ENCODE measurements around the gene COL5A1.

The COL5A1 gene

GRCh38 chr9:134689321-134690181 lies 47.9 kb downstream of the COL5A1 start:
- intact Hi-C loops (cut with DNase I; ENCODE audit: low total_unique reads) = no loop called here
- peaks cover 0 to 21% (median 9%) of the 10 kb centered on the region in 3 donors for H3K36me3 ChIP-seq
- no peaks in the 10 kb centered on the region for H3K9me3 ChIP-seq
- H3K27me3 ChIP-seq = no peaks in the 10 kb centered on the region
- peaks cover 0 to 28% (median 16%) of the 10 kb centered on the region in 4 donors for H3K4me1 ChIP-seq
- H3K27ac ChIP-seq = peak overlapping the region; percentile 40 to 46
- DNase-seq = peak; percentile 82 to 89
- peak; percentile 83 to 89 for TF ChIP-seq CTCF (IDR thresholded peaks at IDR 0.05)
- H3K4me3 ChIP-seq = no peak overlapping the region

GRCh38 chr9:134690301-134690751 lies 48.7 kb downstream of the COL5A1 start:
- Histone ChIP-seq H3K27ac (peak overlapping the region; percentile 40 to 46), H3K27me3 (no peaks in the 10 kb centered on the region), H3K4me3 (no peak overlapping the region), H3K4me1 (peaks cover 0 to 28% (median 16%) of the 10 kb centered on the region in 4 donors), H3K9me3 (no peaks in the 10 kb centered on the region), H3K36me3 (peaks cover 0 to 21% (median 9%) of the 10 kb centered on the region in 3 donors)
- peak in 1 of 2 donors; percentile 64 for DNase-seq
- intact Hi-C loops (cut with DNase I; ENCODE audit: low total_unique reads) = no loop called here
- TF ChIP-seq CTCF (IDR thresholded peaks at IDR 0.05) = no peak

DNA sequence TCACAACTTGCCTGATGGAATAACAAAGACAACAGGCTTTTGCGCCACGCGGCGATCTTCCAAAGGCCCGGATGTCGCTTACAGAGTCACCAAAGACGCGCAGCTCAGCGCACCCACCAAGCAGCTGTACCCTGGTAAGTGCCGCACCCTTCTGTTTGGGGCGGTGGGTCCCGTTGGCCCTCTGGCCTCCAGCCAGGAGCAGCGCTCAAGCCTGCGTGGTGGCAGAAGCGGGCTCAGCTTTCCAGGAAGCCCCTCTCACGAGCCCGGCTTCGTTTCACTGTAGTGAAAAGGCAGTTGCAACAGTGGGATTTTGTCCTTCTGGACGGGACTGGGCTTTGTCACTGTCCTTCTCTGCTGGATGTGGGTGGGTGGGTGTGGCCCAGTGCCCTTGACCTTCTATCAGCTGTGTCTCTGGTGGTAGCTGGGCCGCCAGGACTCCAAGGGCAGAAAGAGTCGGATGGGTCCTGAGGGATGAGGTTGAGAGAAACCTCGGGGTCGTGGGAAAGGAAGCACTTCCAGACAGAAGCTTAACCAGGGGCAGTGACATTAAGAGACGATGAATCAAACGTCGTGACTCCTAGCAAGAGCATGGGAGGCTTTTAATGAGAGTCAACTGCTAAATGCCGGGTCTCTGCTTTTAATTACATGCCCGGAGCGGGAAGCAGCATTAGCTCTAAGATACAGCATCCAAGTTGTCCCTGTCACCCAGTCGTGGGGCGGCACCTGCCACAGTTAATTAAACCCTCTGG lies 49.5 kb downstream of the COL5A1 start:
- DNase-seq = peak in 1 of 2 donors; percentile 61
- Histone ChIP-seq H3K4me3 (no peak overlapping the region), H3K9me3 (no peaks in the 10 kb centered on the region), H3K27me3 (no peaks in the 10 kb centered on the region), H3K36me3 (peaks cover 0 to 21% (median 9%) of the 10 kb centered on the region in 3 donors), H3K27ac (peak overlapping the region in 1 of 2 donors; percentile 40), H3K4me1 (peaks cover 0 to 28% (median 16%) of the 10 kb centered on the region in 4 donors)
- TF ChIP-seq CTCF (IDR thresholded peaks at IDR 0.05) = no peak
- intact Hi-C loops (cut with DNase I; ENCODE audit: low total_unique reads) = no loop called here

DNA sequence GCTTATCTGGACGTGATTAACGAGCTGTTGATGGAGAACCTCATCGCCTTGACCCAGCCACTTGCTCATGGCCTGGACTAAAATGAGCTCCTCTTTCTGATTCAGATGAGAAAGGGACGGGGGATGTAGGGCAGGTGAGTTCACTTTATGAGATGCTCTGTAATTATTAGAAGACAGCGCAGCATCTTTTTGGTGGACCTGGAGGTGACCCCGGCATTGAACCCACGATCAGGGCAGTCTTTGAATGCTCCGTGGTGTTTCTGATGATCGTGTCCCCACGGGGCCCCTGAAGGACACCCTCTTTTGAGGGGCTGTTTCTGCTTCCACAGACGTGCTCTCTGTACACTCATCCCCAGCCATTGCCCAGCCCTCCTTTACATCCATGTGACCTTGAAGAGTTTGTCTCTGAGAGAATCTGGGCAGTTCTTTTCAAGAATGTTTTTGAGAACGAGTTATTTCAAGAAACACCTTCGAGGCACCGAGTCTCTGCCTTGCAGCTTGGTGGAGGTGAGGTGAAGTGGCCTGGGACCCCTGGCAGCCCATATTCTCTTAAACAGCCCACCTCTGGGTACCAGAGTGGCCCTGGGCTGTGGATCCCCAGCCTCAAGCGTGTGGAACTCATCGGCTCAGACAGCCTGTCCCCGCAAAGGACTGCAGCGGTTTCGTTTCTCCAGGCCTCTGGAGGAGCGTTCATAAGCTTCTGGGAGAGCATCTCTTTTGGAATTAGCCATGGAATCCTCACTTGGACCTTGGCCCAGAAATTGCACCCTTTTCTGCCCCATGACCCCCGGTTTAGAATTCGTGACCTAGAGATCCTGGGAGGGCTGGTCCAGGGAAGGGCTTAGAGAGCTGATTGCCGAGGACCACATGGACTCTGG lies 50.3 kb downstream of the COL5A1 start:
- Histone ChIP-seq H3K36me3 (peaks cover 0 to 21% (median 9%) of the 10 kb centered on the region in 3 donors), H3K9me3 (no peaks in the 10 kb centered on the region), H3K27ac (no peak overlapping the region), H3K4me1 (peaks cover 0 to 28% (median 16%) of the 10 kb centered on the region in 4 donors), H3K27me3 (no peaks in the 10 kb centered on the region), H3K4me3 (no peak overlapping the region)
- intact Hi-C loops (cut with DNase I; ENCODE audit: low total_unique reads) = no loop called here
- DNase-seq = peak in 1 of 2 donors; percentile 56
- TF ChIP-seq CTCF (IDR thresholded peaks at IDR 0.05) = no peak

DNA sequence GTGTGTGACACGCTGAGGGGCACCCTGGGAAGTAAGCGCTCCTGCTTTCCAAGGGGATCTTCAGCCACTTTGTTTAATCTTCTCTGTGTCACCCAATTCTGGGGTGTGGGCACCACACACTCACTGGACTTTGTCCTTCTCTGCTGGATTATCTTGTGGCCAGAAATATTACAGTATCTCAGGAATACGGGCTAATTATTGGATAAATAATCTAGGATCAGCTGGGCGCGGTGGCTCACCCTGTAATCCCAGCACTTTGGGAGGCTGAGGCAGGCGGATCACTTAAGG lies 50.9 kb downstream of the COL5A1 start:
- no peak for TF ChIP-seq CTCF (IDR thresholded peaks at IDR 0.05)
- Histone ChIP-seq H3K9me3 (no peaks in the 10 kb centered on the region), H3K4me3 (no peak overlapping the region), H3K27ac (no peak overlapping the region), H3K27me3 (no peaks in the 10 kb centered on the region), H3K4me1 (peaks cover 0 to 28% (median 16%) of the 10 kb centered on the region in 4 donors), H3K36me3 (peaks cover 0 to 21% (median 9%) of the 10 kb centered on the region in 3 donors)
- no peak for DNase-seq
- intact Hi-C loops (cut with DNase I; ENCODE audit: low total_unique reads) = no loop called here

Data from tibial artery (tissue), 4 donors.